ENCODE data around the gene FGA.

GRCh38 chr4:154573190-154573870, 17.2 kb downstream of the FGA start:
- TF ChIP-seq CTCF (IDR thresholded peaks at IDR 0.05 in 2 of 3, conservative IDR thresholded peaks at IDR 0.05 in 1 of 3; ENCODE audit: control insufficient read depth in 2 of 3, extremely low read depth in 1 of 3, insufficient read depth in 1 of 3, low read depth in 3 of 3, low read length in 3 of 3) (no peak), TCF7 (IDR thresholded peaks at IDR 0.05; ENCODE audit: borderline replicate concordance) (no peak), EED (IDR thresholded peaks at IDR 0.05; ENCODE audit: low read depth) (no peak), POLR2A (IDR thresholded peaks at IDR 0.05; ENCODE audit: low read depth, low read length) (no peak), EP300 (IDR thresholded peaks at IDR 0.05; ENCODE audit: borderline replicate concordance in 1 of 2, control insufficient read depth in 1 of 2, low read depth in 2 of 2, low read length in 2 of 2) (no peak), NR2C2 (IDR thresholded peaks at IDR 0.05; ENCODE audit: borderline replicate concordance, control insufficient read depth, insufficient read length, low read depth) (no peak), MYC (IDR thresholded peaks at IDR 0.05; ENCODE audit: insufficient read depth, insufficient read length, insufficient replicate concordance, low read length, severe bottlenecking) (no peak), SRF (IDR thresholded peaks at IDR 0.05; ENCODE audit: low read depth in 2 of 2, low read length in 2 of 2) (no peak), ZBTB33 (IDR thresholded peaks at IDR 0.05) (no peak), TCF12 (IDR thresholded peaks at IDR 0.05; ENCODE audit: low read depth, low read length) (no peak), REST (IDR thresholded peaks at IDR 0.05; ENCODE audit: low read depth, low read length) (no peak), EZH2 (IDR thresholded peaks at IDR 0.05; ENCODE audit: borderline replicate concordance, control insufficient read depth, low read depth, low read length) (no peak), STAT3 (IDR thresholded peaks at IDR 0.05; ENCODE audit: low read depth, low read length) (no peak)
- TF ChIP-seq, protein P1, sequence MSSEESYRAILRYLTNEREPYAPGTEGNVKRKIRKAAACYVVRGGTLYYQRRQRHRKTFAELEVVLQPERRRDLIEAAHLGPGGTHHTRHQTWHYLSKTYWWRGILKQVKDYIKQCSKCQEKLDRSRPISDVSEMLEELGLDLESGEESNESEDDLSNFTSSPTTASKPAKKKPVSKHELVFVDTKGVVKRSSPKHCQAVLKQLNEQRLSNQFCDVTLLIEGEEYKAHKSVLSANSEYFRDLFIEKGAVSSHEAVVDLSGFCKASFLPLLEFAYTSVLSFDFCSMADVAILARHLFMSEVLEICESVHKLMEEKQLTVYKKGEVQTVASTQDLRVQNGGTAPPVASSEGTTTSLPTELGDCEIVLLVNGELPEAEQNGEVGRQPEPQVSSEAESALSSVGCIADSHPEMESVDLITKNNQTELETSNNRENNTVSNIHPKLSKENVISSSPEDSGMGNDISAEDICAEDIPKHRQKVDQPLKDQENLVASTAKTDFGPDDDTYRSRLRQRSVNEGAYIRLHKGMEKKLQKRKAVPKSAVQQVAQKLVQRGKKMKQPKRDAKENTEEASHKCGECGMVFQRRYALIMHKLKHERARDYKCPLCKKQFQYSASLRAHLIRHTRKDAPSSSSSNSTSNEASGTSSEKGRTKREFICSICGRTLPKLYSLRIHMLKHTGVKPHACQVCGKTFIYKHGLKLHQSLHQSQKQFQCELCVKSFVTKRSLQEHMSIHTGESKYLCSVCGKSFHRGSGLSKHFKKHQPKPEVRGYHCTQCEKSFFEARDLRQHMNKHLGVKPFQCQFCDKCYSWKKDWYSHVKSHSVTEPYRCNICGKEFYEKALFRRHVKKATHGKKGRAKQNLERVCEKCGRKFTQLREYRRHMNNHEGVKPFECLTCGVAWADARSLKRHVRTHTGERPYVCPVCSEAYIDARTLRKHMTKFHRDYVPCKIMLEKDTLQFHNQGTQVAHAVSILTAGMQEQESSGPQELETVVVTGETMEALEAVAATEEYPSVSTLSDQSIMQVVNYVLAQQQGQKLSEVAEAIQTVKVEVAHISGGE (CRISPR knock-in tag; IDR thresholded peaks at IDR 0.05), result no peak

Measured in GM12878 (cell line).